Endothelial cell of umbilical vein (primary cell): ENCODE results near the gene PKN2. TPM values are rescaled to one million over a fixed set of nuclear protein-coding genes. Genes with fewer than 3 reads are reported as not detected.
"Not testable (repeated sequence)": the region's sequence is repeated elsewhere in the genome, so short reads cannot be mapped to it uniquely, and the experiment has no call there.

Experiments
- BruUV-seq: library from RNA; stranded (reverse); fragments of 400-500 nt; replicated peaks from 2 replicates; lab custom pipeline; 2021; lab: Mats Ljungman, UMichigan
- CTCF ChIA-PET: fragments of 300-600, 350-600 bp; sonication (Branson Sonifier 250); formaldehyde crosslinking; loops from one replicate; lab custom pipeline; 2021; ENCODE audit warnings: antibody characterized with exemption, inconsistent platforms; lab: Charles Lee
- POLR2A ChIA-PET: fragments of 300-600, 350-600 bp; sonication (Branson Sonifier 250); formaldehyde crosslinking; loops from one replicate; lab custom pipeline; 2021; ENCODE audit warnings: antibody characterized with exemption, inconsistent platforms; lab: Charles Lee
- DNase-seq: peaks from one replicate; pipeline ENCODE4 v3.0.0-alpha.2; 2011; ENCODE audit warnings: low read depth, low spot score
- FAIRE-seq: peaks from 2 replicates; lab custom pipeline; 2011; peaks lifted over from hg19 to GRCh38; lab: Jason Lieb, UNC
- H2AFZ ChIP-seq: 2 replicates; pipeline ENCODE4 v1.6.0; 2012; ENCODE audit warnings: low read depth, low read length, control low read depth, inconsistent platforms
- H3K27ac ChIP-seq: 2 replicates; pipeline ENCODE4 v1.5.1; 2011; ENCODE audit warnings: low read depth, mild to moderate bottlenecking, control low read depth, low read length, moderate library complexity; ENCODE audit not compliant: insufficient read depth
- H3K27me3 ChIP-seq, 2 experiments: 2 replicates each; pipeline versions ENCODE4 v1.6.0 to v1.6.1; 2011; ENCODE audit warnings: low read length in 2 of 2, mixed read lengths in 1 of 2; ENCODE audit not compliant: control insufficient read depth in 2 of 2, insufficient read depth in 2 of 2
- H3K36me3 ChIP-seq, 2 experiments: 2 replicates in 1 of 2; 3 replicates in 1 of 2; pipeline ENCODE4 v1.5.1; 2011; ENCODE audit warnings: low read length in 2 of 2, mild to moderate bottlenecking in 1 of 2, moderate library complexity in 1 of 2; ENCODE audit not compliant: control insufficient read depth in 2 of 2, insufficient read depth in 2 of 2; ENCODE audit errors: extremely low read depth in 1 of 2
- H3K4me1 ChIP-seq: 3 replicates; pipeline ENCODE4 v1.5.1; 2011; ENCODE audit warnings: mild to moderate bottlenecking, low read length; ENCODE audit not compliant: control insufficient read depth, insufficient read depth; ENCODE audit errors: extremely low read depth
- H3K4me2 ChIP-seq: 2 replicates; pipeline ENCODE4 v1.6.1; 2011; ENCODE audit warnings: low read length, control low read depth, mixed read lengths; ENCODE audit not compliant: insufficient read depth
- H3K4me3 ChIP-seq, 3 experiments: fragments of 200-600 bp in 1 of 3; sonication (generic), shearing (Covaris generic) in 1 of 3; replicated peaks in 1 of 3; 2 replicates each; pipeline ENCODE4 v1.5.1; 2011 to 2016; ENCODE audit warnings: control low read depth in 3 of 3, low read length in 3 of 3, mild to moderate bottlenecking in 2 of 3, inconsistent platforms in 1 of 3, low read depth in 1 of 3, moderate library complexity in 1 of 3; ENCODE audit not compliant: insufficient read depth in 1 of 3
- H3K79me2 ChIP-seq: 2 replicates; pipeline ENCODE4 v1.6.0; 2012; ENCODE audit warnings: low read length, inconsistent platforms; ENCODE audit not compliant: control insufficient read depth, insufficient read depth
- H3K9ac ChIP-seq: replicated peaks from 2 replicates; pipeline ENCODE3; 2011; ENCODE audit warnings: low read length, control low read depth; ENCODE audit not compliant: insufficient read depth; ENCODE audit errors: extremely low read depth
- H3K9me1 ChIP-seq: replicated peaks from 3 replicates; pipeline ENCODE4 v1.6.0; 2011; ENCODE audit warnings: mild to moderate bottlenecking, low read length; ENCODE audit not compliant: control insufficient read depth, insufficient read depth; ENCODE audit errors: extremely low read depth
- H3K9me3 ChIP-seq: replicated peaks from 2 replicates; pipeline ENCODE4 v1.5.1; 2012; ENCODE audit warnings: low read length, inconsistent platforms; ENCODE audit not compliant: control insufficient read depth, insufficient read depth
- H4K20me1 ChIP-seq: replicated peaks from 2 replicates; pipeline ENCODE3; 2011; ENCODE audit warnings: mild to moderate bottlenecking, low read length; ENCODE audit not compliant: control insufficient read depth, insufficient read depth; ENCODE audit errors: extremely low read depth
- EZH2 ChIP-seq: IDR thresholded peaks from 2 replicates; pipeline ENCODE4 v1.6.1; 2012; ENCODE audit warnings: borderline replicate concordance, low read depth, mild to moderate bottlenecking, moderate library complexity, low read length, inconsistent platforms; ENCODE audit not compliant: severe bottlenecking
- FOS ChIP-seq: IDR thresholded peaks from 2 replicates; pipeline ENCODE4 v1.6.1; 2011; ENCODE audit warnings: mild to moderate bottlenecking, low read length, moderate library complexity, borderline replicate concordance; ENCODE audit not compliant: insufficient read depth
- GATA2 ChIP-seq: IDR thresholded peaks from 2 replicates; pipeline ENCODE4 v1.7.0; 2011; ENCODE audit warnings: low read depth, mild to moderate bottlenecking, moderate library complexity, mixed read lengths, low read length; ENCODE audit not compliant: insufficient read length, insufficient read depth
- JUN ChIP-seq: IDR thresholded peaks from 2 replicates; pipeline ENCODE4 v1.6.1; 2011; ENCODE audit warnings: borderline replicate concordance, low read depth; ENCODE audit not compliant: insufficient read length, insufficient read depth
- MYC ChIP-seq: IDR thresholded peaks from one replicate; pipeline ENCODE4 v1.6.1; 2011; ENCODE audit warnings: mild to moderate bottlenecking, low read depth, low read length
- POLR2A ChIP-seq: IDR thresholded peaks from 2 replicates; pipeline ENCODE4 v1.6.1; 2012; ENCODE audit warnings: low read depth, mild to moderate bottlenecking, control low read depth, low read length
- POLR2AphosphoS5 ChIP-seq: IDR thresholded peaks from 2 replicates; pipeline ENCODE4 v1.6.1; 2012; ENCODE audit warnings: low read depth, mild to moderate bottlenecking, control low read depth, low read length, moderate library complexity; ENCODE audit not compliant: insufficient read depth
- dilution Hi-C: fragments of 300-500 bp; cut with MboI; formaldehyde crosslinking; loops from one replicate; pipeline ENCODE4 v1.15.0; 2019; ENCODE audit warnings: low sequenced_read_pairs; ENCODE audit not compliant: extremely low pct_ligation_motif_present
- intact Hi-C: fragments of 100-400 bp; cut with micrococcal nuclease; formaldehyde crosslinking; loops from one replicate; pipeline ENCODE4 v1.10.0; 2022
- polyA plus RNA-seq, 4 experiments: library from polyadenylated mRNA; depleted of rRNA in 3 of 4; stranded (reverse) in 3 of 4; unstranded in 1 of 4; fragments of >200 nt; gene quantifications; 2 replicates each; pipeline versions ENCODE4 v1.2.1 to v1.2.3, GENCODE V29; 2011 to 2012; ENCODE audit warnings: missing spikeins in 1 of 4
- total RNA-seq: library from RNA; stranded (reverse); gene quantifications from 2 replicates; pipeline ENCODE4 v1.2.3, GENCODE V29; 2021
- TF ChIP-seq, protein P1 (sequence below): IDR thresholded peaks from 2 replicates; pipeline ENCODE4 v1.6.1; 2011; ENCODE audit not compliant: insufficient read depth, insufficient read length
- TF ChIP-seq, protein P2 (sequence below), 2 donors: IDR thresholded peaks; 1 replicate in 1 of 2; 2 replicates in 1 of 2; pipeline ENCODE4 v1.5.1; 2011; ENCODE audit warnings: low read length in 2 of 2, mild to moderate bottlenecking in 2 of 2, moderate library complexity in 2 of 2, control low read depth in 1 of 2, inconsistent platforms in 1 of 2, low read depth in 1 of 2; ENCODE audit not compliant: insufficient read depth in 1 of 2; ENCODE audit errors: extremely low read depth in 1 of 2

Gene PKN2
- total and polyA plus RNA-seq, 2 donors (not counting 3 experiments of a cell fraction or from before 2014, with no cell fraction given), result 11.5 to 47.3 TPM

DNA sequence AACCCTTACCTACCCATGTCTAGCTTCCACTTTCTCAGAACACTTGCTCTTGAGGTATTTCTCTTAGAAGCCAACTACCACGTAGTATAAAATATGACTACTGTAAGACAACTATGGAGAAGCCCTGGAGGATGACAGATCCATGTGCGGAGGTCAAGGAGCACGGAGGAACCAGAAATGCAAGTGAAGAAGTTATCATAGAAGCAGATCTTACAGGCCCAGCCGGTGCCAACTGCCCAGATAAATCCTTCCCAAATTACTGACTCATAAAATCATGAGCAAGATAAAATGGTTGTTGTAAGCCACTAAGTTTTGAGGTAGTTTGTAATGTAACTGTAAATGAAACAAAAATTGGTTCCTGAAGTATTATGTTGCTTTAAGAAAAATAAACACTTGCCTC, 194.7 kb downstream of the PKN2 start:
- no peaks in the 10 kb centered on the region for H3K9me1 ChIP-seq
- no peaks in the 10 kb centered on the region for H3K9me3 ChIP-seq
- no peak overlapping the region for H2AFZ ChIP-seq
- no peak overlapping the region for H3K4me3 ChIP-seq
- H4K20me1 ChIP-seq, result no peaks in the 10 kb centered on the region
- no peaks in the 10 kb centered on the region for H3K27me3 ChIP-seq
- CTCF ChIA-PET, result interaction anchor here (0.7 to 5.1 kb wide), 11 partner anchors 9 to 698 kb away, joined by 3 to 108 read pairs (median 9); partner anchors contain the start of gene PKN2
- no peak for DNase-seq
- TF ChIP-seq, protein P1, sequence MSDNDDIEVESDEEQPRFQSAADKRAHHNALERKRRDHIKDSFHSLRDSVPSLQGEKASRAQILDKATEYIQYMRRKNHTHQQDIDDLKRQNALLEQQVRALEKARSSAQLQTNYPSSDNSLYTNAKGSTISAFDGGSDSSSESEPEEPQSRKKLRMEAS, result no peak
- TF ChIP-seq EZH2, result no peak
- no peak for TF ChIP-seq JUN
- no peak for TF ChIP-seq POLR2AphosphoS5
- no peak for TF ChIP-seq GATA2
- no peak for TF ChIP-seq POLR2A
- TF ChIP-seq, protein P2, sequence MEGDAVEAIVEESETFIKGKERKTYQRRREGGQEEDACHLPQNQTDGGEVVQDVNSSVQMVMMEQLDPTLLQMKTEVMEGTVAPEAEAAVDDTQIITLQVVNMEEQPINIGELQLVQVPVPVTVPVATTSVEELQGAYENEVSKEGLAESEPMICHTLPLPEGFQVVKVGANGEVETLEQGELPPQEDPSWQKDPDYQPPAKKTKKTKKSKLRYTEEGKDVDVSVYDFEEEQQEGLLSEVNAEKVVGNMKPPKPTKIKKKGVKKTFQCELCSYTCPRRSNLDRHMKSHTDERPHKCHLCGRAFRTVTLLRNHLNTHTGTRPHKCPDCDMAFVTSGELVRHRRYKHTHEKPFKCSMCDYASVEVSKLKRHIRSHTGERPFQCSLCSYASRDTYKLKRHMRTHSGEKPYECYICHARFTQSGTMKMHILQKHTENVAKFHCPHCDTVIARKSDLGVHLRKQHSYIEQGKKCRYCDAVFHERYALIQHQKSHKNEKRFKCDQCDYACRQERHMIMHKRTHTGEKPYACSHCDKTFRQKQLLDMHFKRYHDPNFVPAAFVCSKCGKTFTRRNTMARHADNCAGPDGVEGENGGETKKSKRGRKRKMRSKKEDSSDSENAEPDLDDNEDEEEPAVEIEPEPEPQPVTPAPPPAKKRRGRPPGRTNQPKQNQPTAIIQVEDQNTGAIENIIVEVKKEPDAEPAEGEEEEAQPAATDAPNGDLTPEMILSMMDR (IDR thresholded peaks at IDR 0.05; ENCODE audit: extremely low read depth in 1 of 2, insufficient read depth in 1 of 2, low read depth in 1 of 2, low read length in 2 of 2), result no peak
- no peak for TF ChIP-seq MYC
- TF ChIP-seq FOS, result no peak
- no peak overlapping the region for H3K4me2 ChIP-seq
- H3K9ac ChIP-seq, result no peak overlapping the region
- BruUV-seq, result no TSS peak
- no peak overlapping the region for H3K27ac ChIP-seq
- POLR2A ChIA-PET, result interaction anchor here (0.5 to 1.2 kb wide), 2 partner anchors 12 to 73 kb away, joined by 4 read pairs; partner anchors contain the start of gene GTF2B
- no peaks in the 10 kb centered on the region for H3K4me1 ChIP-seq
- intact Hi-C loops, result loop anchor here (10.0 kb wide), 1 partner anchor 694 kb away; no protein-coding TSS in a partner anchor
- dilution Hi-C loops, result no loop called here
- no peak for FAIRE-seq
- peaks cover 0 to 4% of the 10 kb centered on the region in 2 experiments for H3K36me3 ChIP-seq
- H3K79me2 ChIP-seq, result peaks cover 26% of the 10 kb centered on the region

DNA sequence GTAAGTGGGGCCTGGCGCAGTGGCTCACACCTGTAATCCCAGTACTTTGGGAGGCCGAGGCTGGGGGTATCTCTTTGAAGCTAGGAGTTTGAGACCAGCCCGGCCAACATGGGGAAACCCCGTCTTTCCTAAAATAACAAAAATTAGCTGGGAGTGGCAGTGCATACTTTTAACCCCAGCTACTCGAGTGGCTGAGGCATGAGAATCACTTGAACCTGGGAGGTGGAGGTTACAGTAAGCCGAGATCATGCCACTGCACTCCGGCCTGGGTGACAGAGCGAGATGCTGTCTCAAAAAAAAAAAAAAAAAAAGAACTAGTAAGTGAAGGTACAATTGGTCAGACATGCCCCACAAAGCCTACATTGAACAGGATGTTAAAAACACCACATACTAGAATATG, 196.6 kb downstream of the PKN2 start:
- H3K4me2 ChIP-seq, H2AFZ ChIP-seq, H3K27me3 ChIP-seq, H3K9me3 ChIP-seq, H3K9ac ChIP-seq, FAIRE-seq, H3K27ac ChIP-seq, BruUV-seq, H4K20me1 ChIP-seq, H3K4me1 ChIP-seq, H3K9me1 ChIP-seq, H3K4me3 ChIP-seq, dilution Hi-C loops, DNase-seq, POLR2A ChIA-PET: not testable (repeated sequence)
- intact Hi-C loops, result loop anchor here (10.0 kb wide), 1 partner anchor 1546 kb away; no protein-coding TSS in a partner anchor
- peaks cover 19% of the 10 kb centered on the region for H3K79me2 ChIP-seq
- peaks cover 4 to 12% of the 10 kb centered on the region in 2 experiments for H3K36me3 ChIP-seq
- CTCF ChIA-PET, result interaction anchor here (1.0 to 1.2 kb wide), 2 partner anchors 10 to 225 kb away, joined by 3 to 6 read pairs; partner anchors contain the start of gene GTF2B
